ENCODE data around the gene ATXN1. TPM values are rescaled to one million over a fixed set of nuclear protein-coding genes. Genes with fewer than 3 reads are reported as not detected.

Gene ATXN1
- total and polyA plus RNA-seq, 2 of the 13 experiments (the other 11 are each of a cell fraction or from before 2014, with no cell fraction given): 20.7 to 39.5 TPM

DNA sequence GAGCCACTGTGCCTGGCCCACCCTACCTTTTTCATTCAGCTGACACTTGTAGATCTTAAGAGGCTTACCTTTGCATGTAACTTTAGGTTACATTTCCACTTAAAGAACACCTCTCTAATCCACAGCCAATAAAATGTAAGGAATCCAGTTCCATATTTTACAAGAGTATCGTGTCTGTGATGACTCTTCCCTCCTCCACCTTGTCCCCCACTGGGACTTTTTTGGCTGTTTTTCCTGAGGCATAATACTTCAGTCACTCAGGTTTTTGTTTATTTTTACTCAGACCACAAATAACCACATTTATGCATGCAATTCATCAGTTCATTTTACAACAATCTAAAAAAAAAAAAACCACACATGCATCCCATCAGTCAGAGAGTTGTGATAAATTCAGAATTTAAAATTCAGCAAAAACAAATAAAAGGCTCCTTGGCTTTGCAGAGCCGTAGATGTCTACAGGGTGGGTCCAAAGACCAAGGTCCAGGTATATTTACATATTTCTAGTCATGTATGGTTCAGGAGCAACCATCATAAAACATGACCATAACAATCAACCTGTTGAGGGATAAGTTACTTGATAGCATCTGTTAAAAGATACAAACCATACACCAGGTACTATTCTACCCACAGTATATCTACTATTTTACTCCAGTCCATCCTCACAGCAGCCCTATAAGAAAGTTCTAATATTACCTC lies 9.9 kb downstream of the ATXN1 start (continued):
- TF ChIP-seq REL (CRISPR knock-in tag; conservative IDR thresholded peaks at IDR 0.05) (no peak), ZNF143 (CRISPR knock-in tag; IDR thresholded peaks at IDR 0.05) (no peak), NFRKB (IDR thresholded peaks at IDR 0.05) (no peak), ZNF460 (CRISPR knock-in tag; IDR thresholded peaks at IDR 0.05; ENCODE audit: borderline replicate concordance) (no peak), ZNF282 (IDR thresholded peaks at IDR 0.05; ENCODE audit: partially characterized antibody) (no peak), GFI1 (CRISPR knock-in tag; IDR thresholded peaks at IDR 0.05; ENCODE audit: borderline replicate concordance) (no peak), HMG20B (CRISPR knock-in tag; conservative IDR thresholded peaks at IDR 0.05) (no peak), KDM5B (CRISPR knock-in tag; IDR thresholded peaks at IDR 0.05; ENCODE audit: borderline replicate concordance) (no peak), ZEB1 (IDR thresholded peaks at IDR 0.05; ENCODE audit: insufficient replicate concordance, low read depth) (no peak), ZNF550 (CRISPR knock-in tag; IDR thresholded peaks at IDR 0.05; ENCODE audit: borderline replicate concordance) (no peak)
- TF ChIP-seq, protein P1, sequence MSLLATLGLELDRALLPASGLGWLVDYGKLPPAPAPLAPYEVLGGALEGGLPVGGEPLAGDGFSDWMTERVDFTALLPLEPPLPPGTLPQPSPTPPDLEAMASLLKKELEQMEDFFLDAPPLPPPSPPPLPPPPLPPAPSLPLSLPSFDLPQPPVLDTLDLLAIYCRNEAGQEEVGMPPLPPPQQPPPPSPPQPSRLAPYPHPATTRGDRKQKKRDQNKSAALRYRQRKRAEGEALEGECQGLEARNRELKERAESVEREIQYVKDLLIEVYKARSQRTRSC (CRISPR knock-in tag; IDR thresholded peaks at IDR 0.05; ENCODE audit: low read depth): no peak
- TF ChIP-seq, protein P2, sequence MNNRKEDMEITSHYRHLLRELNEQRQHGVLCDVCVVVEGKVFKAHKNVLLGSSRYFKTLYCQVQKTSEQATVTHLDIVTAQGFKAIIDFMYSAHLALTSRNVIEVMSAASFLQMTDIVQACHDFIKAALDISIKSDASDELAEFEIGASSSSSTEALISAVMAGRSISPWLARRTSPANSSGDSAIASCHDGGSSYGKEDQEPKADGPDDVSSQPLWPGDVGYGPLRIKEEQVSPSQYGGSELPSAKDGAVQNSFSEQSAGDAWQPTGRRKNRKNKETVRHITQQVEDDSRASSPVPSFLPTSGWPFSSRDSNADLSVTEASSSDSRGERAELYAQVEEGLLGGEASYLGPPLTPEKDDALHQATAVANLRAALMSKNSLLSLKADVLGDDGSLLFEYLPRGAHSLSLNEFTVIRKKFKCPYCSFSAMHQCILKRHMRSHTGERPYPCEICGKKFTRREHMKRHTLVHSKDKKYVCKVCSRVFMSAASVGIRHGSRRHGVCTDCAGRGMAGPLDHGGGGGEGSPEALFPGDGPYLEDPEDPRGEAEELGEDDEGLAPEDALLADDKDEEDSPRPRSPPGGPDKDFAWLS (CRISPR knock-in tag; IDR thresholded peaks at IDR 0.05; ENCODE audit: borderline replicate concordance): no peak
- TF ChIP-seq, protein P3, sequence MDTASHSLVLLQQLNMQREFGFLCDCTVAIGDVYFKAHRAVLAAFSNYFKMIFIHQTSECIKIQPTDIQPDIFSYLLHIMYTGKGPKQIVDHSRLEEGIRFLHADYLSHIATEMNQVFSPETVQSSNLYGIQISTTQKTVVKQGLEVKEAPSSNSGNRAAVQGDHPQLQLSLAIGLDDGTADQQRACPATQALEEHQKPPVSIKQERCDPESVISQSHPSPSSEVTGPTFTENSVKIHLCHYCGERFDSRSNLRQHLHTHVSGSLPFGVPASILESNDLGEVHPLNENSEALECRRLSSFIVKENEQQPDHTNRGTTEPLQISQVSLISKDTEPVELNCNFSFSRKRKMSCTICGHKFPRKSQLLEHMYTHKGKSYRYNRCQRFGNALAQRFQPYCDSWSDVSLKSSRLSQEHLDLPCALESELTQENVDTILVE (CRISPR knock-in tag; IDR thresholded peaks at IDR 0.05): no peak
- TF ChIP-seq, protein P4, sequence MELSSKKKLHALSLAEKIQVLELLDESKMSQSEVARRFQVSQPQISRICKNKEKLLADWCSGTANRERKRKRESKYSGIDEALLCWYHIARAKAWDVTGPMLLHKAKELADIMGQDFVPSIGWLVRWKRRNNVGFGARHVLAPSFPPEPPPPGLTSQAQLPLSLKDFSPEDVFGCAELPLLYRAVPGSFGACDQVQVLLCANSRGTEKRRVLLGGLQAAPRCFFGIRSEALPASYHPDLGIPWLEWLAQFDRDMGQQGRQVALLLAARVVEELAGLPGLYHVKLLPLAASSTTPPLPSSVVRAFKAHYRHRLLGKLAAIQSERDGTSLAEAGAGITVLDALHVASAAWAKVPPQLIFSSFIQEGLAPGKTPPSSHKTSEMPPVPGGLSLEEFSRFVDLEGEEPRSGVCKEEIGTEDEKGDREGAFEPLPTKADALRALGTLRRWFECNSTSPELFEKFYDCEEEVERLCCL (CRISPR knock-in tag; IDR thresholded peaks at IDR 0.05; ENCODE audit: borderline replicate concordance): no peak
- TF ChIP-seq, protein P5, sequence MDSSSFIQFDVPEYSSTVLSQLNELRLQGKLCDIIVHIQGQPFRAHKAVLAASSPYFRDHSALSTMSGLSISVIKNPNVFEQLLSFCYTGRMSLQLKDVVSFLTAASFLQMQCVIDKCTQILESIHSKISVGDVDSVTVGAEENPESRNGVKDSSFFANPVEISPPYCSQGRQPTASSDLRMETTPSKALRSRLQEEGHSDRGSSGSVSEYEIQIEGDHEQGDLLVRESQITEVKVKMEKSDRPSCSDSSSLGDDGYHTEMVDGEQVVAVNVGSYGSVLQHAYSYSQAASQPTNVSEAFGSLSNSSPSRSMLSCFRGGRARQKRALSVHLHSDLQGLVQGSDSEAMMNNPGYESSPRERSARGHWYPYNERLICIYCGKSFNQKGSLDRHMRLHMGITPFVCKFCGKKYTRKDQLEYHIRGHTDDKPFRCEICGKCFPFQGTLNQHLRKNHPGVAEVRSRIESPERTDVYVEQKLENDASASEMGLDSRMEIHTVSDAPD (CRISPR knock-in tag; IDR thresholded peaks at IDR 0.05): no peak
- TF ChIP-seq, protein P6, sequence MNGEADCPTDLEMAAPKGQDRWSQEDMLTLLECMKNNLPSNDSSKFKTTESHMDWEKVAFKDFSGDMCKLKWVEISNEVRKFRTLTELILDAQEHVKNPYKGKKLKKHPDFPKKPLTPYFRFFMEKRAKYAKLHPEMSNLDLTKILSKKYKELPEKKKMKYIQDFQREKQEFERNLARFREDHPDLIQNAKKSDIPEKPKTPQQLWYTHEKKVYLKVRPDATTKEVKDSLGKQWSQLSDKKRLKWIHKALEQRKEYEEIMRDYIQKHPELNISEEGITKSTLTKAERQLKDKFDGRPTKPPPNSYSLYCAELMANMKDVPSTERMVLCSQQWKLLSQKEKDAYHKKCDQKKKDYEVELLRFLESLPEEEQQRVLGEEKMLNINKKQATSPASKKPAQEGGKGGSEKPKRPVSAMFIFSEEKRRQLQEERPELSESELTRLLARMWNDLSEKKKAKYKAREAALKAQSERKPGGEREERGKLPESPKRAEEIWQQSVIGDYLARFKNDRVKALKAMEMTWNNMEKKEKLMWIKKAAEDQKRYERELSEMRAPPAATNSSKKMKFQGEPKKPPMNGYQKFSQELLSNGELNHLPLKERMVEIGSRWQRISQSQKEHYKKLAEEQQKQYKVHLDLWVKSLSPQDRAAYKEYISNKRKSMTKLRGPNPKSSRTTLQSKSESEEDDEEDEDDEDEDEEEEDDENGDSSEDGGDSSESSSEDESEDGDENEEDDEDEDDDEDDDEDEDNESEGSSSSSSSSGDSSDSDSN (CRISPR knock-in tag; IDR thresholded peaks at IDR 0.05): no peak
- TF ChIP-seq, protein P7, sequence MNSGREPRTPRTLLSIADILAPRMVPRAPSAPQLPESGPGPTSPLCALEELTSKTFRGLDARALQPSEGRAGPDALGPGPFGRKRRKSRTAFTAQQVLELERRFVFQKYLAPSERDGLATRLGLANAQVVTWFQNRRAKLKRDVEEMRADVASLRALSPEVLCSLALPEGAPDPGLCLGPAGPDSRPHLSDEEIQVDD (CRISPR knock-in tag; IDR thresholded peaks at IDR 0.05; ENCODE audit: borderline replicate concordance): no peak
